Inflammatory macrophage treated with lipopolysaccharide for 1 hour (primary cell): ENCODE data around the gene CADPS2.
"Not testable (repeated sequence)": the region's sequence is repeated elsewhere in the genome, so short reads cannot be mapped to it uniquely, and the experiment has no call there.

Experiments
- DNase-seq, 2 donors: peaks; one replicate each; pipeline ENCODE4 v3.0.0-alpha.2; 2020 to 2022

Gene CADPS2

DNA sequence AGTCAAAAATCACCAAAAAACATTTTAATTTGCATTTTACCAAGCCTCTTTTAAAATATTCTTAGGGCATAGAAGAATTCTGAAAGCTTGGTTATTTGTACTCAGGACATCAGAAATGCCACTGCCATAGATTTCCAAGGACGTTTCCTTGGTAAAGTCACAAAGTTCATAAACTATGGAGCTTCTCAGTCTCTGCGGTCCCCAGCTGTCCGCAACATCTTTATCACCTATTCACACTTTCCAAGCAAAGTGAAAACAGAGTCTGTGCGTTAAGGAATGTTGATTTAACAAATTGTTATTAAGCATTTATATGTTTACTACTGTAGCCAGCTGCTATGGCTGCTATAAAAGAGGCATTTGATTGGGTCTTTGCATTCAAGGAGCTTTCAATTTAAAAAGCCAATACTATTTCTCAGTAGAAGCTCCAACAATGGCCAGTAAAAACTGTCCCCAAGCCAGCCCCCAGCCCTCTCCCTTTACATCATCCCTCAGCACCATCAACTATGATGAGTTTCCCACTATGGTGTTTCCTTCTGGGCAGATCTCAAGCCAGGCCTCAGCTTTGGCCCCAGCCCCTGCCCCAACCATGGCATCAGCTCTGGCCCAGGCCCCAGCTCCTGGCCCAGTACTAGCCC lies 36.8 kb downstream of the CADPS2 start:
- no peak for DNase-seq

GRCh38 chr7:122847871-122848473 lies 38.3 kb downstream of the CADPS2 start:
- DNase-seq: no peak

DNA sequence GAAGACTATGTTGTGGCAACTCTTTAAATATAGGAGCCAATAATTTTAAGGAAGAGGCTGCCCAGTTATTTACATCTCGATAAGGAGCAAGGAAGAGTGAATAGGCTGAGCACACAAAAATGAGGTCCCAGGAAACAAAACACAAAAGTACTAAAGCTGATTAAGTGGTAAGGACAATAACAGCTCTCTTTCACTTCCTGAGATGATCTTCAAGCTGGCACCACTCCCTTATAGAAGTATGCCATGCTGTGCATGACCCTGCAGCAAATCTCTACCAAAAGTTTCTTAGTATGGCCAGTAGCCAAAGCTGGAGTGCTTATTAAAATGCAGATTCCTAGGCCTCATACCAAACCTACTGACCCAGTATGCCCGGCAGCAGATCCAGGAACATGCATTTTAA lies 39.7 kb downstream of the CADPS2 start:
- no peak for DNase-seq

GRCh38 chr7:122845286-122845685 lies 41.0 kb downstream of the CADPS2 start:
- DNase-seq: no peak

- DNase-seq: no peak
Measured at GRCh38 chr7:122844191-122844988, 41.9 kb downstream of the CADPS2 start.

- no peak for DNase-seq
Measured at GRCh38 chr7:122842971-122843370, 43.3 kb downstream of the CADPS2 start.

DNA sequence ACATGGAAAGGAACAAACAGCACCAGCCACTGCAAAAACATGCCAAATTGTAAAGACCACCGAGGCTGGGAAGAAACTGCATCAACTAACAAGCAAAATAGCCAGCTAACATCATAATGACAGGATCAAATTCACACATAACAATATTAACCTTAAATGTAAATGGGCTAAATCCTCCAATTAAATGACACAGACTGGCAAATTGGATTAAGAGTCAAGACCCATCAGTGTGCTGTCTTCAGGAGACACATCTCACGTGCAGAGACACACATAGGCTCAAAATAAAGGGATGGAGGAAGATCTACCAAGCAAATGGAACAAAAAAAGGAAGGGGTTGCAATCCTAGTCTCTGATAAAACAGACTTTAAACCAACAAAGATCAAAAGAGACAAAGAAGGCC lies 50.0 kb downstream of the CADPS2 start:
- not testable (repeated sequence) for DNase-seq

GRCh38 chr7:122834571-122834942 lies 51.7 kb downstream of the CADPS2 start:
- DNase-seq: not testable (repeated sequence)

DNA sequence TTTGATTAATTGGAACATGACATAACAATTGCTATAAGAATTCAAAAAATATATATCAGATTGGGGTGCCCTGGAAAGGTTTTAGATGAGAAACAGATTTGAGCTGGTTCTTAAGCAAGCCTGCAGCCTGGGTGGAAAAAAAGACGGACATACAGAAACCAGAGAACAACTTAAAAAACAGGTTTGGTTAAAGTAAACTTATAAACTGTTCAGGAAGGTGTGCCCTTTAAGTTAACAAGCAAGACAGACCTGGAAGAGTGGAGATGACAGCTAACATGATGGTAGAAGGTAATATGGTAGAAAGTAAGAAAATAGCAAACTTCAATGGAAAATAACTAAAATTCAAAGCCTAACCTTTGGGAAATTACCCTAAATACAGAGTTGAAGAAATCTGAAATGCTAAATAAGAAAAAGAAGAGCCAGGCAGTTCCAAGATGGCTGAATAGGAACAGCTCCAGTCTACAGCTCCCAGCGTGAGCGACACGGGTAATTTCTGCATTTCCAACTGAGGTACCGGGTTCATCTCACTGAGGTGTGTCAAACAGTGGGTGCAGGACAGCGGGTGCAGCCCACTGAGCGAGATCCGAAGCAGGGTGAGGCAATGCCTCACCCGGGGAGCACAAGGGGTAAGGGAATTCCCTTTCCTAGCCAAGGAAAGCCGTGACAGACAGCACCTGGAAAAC lies 52.2 kb downstream of the CADPS2 start:
- no peak for DNase-seq

DNA sequence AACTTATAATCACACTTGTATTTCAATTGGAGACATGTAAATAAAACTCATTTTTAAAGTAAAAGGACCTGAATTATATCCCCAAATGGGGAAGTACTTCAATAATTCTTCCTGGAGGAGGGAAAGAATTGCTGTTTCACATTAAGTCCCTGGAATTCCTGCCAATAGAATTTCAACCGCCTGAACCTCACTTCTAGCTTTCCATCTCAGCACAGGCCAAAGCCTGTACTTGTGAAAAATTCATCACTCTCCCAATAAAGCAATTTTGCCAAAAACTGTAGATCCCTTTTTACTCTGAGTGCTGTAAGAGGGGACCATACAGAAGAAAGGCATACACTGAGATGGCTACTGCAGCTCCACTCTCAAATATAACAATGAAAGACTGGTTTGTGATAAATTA lies 54.8 kb downstream of the CADPS2 start:
- DNase-seq: no peak

- no peak for DNase-seq
Measured at GRCh38 chr7:122829962-122830361, 56.3 kb downstream of the CADPS2 start.

DNA sequence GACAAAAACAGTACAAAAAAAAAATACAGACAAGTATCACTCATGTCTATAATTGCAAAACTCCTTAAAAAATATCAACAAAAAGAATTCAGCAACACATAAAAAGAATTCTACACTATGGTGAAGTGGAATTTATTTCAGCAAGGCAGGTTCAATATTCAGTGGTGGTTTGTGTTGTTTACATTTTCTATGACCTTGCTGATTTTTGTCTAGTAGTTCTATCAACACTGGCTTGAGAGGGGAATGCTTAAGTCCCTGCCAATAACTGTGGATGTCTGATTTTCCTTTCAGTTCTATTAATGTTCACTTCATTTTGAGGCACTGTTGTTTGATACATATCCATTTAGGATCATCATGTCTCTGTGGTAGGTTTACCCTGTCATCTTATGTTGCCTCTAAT lies 58.5 kb downstream of the CADPS2 start:
- no peak for DNase-seq

GRCh38 chr7:122813845-122814244 lies 72.4 kb downstream of the CADPS2 start:
- DNase-seq: no peak

GRCh38 chr7:122803851-122804250 lies 82.4 kb downstream of the CADPS2 start:
- no peak for DNase-seq

GRCh38 chr7:122803323-122803722 lies 82.9 kb downstream of the CADPS2 start:
- DNase-seq: no peak

DNA sequence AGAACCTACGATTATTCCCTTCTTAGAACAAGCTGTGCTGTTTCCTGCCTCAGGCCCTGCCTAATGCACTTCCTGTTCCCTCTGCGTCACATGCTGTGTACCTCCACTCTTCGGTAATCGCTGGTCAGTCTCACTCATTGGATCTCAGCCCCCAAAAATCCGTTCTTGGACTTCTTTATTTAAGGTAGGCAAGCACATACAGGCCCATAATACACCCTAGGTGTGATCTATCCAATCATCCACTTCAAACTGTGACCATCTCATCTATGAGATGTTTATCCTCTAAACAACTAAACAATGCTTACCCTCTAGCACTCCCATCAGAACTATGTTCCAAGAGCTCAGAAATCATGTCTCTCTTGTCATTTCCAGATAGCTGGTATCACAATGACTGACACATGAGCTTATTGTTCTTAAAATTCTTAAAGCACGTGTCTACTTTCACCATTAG lies 83.9 kb downstream of the CADPS2 start:
- DNase-seq: no peak

GRCh38 chr7:122791959-122792545 lies 94.2 kb downstream of the CADPS2 start:
- no peak for DNase-seq

DNA sequence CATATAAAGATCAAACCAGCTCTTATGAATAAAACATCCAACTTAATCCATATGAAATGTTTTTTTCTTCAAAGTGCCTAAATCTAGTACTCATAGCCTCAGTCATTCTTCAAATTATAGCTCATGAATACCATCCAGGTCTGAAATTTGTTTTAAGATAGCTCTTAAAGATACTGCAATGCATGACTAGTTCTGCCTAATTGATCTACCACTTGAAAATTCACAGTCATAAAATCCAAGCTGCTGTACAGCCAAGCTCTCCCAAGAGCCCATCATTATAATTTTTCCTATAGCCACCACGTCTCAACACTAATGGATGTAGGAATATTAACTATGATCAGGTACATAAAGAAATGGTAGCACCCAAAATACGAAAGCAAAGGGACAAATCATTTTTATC lies 95.7 kb downstream of the CADPS2 start:
- DNase-seq: no peak

DNA sequence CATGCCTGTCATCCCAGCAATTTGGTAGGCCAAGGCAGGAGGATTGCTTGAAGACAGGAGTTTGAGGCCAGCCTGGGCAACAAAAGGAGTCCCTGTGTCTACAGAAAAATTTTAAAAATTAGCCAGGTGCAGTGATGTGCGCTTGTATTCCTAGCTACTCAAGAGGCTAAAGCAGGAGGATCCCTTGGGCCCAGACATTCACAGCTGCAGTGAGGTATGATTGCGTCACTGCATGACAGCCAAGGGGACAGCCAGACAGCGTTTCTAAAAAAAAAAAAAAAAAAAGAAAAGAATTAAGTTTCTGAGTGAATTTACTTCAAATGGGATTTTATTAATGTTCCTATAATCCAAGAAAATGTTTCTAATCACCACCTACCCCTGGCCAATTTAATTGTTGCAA lies 96.1 kb downstream of the CADPS2 start:
- DNase-seq: no peak

DNA sequence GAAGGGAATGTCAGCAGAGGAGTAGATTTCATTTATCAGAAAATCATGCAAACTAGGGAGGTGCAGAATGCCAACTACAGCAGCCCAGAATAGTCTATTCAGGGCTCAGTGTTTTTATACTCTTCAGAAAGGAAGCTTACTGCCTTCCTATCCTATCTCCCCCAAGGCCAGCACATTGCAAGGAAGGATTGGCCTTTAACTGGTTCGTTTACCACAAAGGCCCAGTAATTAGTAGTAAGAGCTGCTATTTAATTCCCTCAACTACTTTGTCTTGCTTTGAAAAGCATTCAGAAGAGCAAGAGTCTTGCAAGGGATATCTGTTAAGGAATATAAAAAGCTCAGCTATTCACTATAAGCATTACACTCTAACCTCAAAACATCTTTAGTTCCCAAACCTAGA lies 97.1 kb downstream of the CADPS2 start:
- DNase-seq: no peak

GRCh38 chr7:122770686-122771335 lies 115.4 kb downstream of the CADPS2 start:
- no peak for DNase-seq

DNA sequence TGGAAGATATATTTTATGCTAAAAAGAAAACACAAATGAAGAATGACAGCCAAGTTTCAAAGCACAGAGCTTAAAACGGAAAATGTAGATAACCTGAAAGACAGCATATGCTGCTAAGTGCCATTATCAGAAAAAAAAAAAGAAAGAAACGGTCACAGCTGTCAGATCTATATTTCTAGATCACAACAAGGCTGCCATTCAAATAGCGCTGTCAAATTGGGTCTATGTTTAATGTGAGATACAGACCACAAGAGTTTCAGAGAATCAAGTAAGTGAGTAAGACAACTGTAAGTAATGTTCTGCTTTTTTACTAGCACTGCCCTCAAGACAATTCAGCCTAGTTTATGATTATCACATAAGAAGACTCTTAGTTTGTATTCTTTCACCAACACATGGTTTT lies 117.4 kb downstream of the CADPS2 start:
- DNase-seq: no peak

DNA sequence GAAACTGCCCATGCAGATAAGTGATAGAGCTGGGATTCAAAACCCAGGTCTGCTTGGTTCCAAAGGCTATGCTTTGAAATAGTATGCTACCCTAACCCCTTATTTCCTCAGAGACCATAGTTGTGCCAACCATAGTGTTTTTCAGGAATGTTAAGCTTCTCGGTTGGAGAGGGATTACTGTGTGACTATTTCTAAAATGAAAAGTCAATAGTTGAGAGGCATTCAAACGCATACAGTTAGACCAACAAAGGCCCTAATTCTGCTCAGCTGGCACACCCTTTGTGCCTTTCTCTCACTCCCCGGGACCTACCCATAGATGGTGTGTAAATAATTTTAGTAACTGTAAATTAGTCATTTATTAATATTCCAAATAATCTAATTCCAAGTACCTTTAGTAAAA lies 118.9 kb downstream of the CADPS2 start:
- no peak for DNase-seq
